Neuronal stem cell (in vitro differentiated cells): Measurements from ENCODE around the gene CC2D2A.

ENCODE experiments used
- DNase-seq: peaks from one replicate; pipeline ENCODE4 v3.0.0-alpha.2; 2013; ENCODE audit warnings: low spot score
- H2AFZ ChIP-seq: one replicate; pipeline ENCODE4 v1.6.1; 2013; ENCODE audit warnings: mild to moderate bottlenecking, low read length, inconsistent platforms
- H2AK5ac ChIP-seq: 2 replicates; pipeline ENCODE4 v1.6.1; 2013; ENCODE audit warnings: low read depth, mild to moderate bottlenecking, inconsistent platforms, low read length, moderate library complexity, mixed read lengths
- H2BK120ac ChIP-seq: 2 replicates; pipeline ENCODE4 v1.6.1; 2013; ENCODE audit warnings: low read depth, mild to moderate bottlenecking, inconsistent platforms, low read length, moderate library complexity, mixed read lengths
- H2BK12ac ChIP-seq: one replicate; pipeline ENCODE4 v1.6.1; 2013; ENCODE audit warnings: low read length, inconsistent platforms
- H2BK15ac ChIP-seq: 2 replicates; pipeline ENCODE4 v1.6.1; 2013; ENCODE audit warnings: mild to moderate bottlenecking, low read length, inconsistent platforms, mixed read lengths
- H2BK5ac ChIP-seq: one replicate; pipeline ENCODE4 v1.6.1; 2013; ENCODE audit warnings: inconsistent platforms, mild to moderate bottlenecking, low read length, moderate library complexity
- H3K14ac ChIP-seq: one replicate; pipeline ENCODE4 v1.6.1; 2013; ENCODE audit warnings: low read length, inconsistent platforms
- H3K18ac ChIP-seq: 2 replicates; pipeline ENCODE4 v1.6.1; 2013; ENCODE audit warnings: low read length, inconsistent platforms
- H3K23ac ChIP-seq: 2 replicates; pipeline ENCODE4 v1.6.1; 2013; ENCODE audit warnings: low read depth, mild to moderate bottlenecking, mixed read lengths, low read length, inconsistent platforms; ENCODE audit not compliant: poor library complexity
- H3K27ac ChIP-seq: replicated peaks from 3 replicates; pipeline ENCODE4 v1.5.1; 2013; ENCODE audit warnings: low read length, inconsistent platforms
- H3K27me3 ChIP-seq, 3 experiments: 2 replicates each; pipeline ENCODE4 v1.6.1; 2013; ENCODE audit warnings: low read length in 3 of 3, mild to moderate bottlenecking in 2 of 3, inconsistent platforms in 1 of 3, low read depth in 1 of 3, mixed read lengths in 1 of 3, moderate library complexity in 1 of 3; ENCODE audit not compliant: control insufficient read depth in 3 of 3, insufficient read depth in 3 of 3
- H3K36me3 ChIP-seq, 2 donors: replicated peaks in 1 of 2; 2 replicates each; pipeline ENCODE4 v1.6.1; 2013; ENCODE audit warnings: low read length in 2 of 2; ENCODE audit not compliant: control insufficient read depth in 2 of 2, insufficient read depth in 2 of 2
- H3K4ac ChIP-seq: 2 replicates; pipeline ENCODE4 v1.6.1; 2013; ENCODE audit warnings: inconsistent platforms, mild to moderate bottlenecking, low read length, moderate library complexity
- H3K4me1 ChIP-seq, 2 donors: 1 replicate in 1 of 2; 2 replicates in 1 of 2; pipeline ENCODE4 v1.6.1; 2013; ENCODE audit warnings: low read length in 2 of 2, low read depth in 1 of 2; ENCODE audit not compliant: control insufficient read depth in 2 of 2, insufficient read depth in 1 of 2
- H3K4me2 ChIP-seq: one replicate; pipeline ENCODE4 v1.6.1; 2013; ENCODE audit warnings: mild to moderate bottlenecking, low read length, inconsistent platforms; ENCODE audit not compliant: insufficient read depth, poor library complexity, severe bottlenecking
- H3K4me3 ChIP-seq, 2 donors: 2 replicates each; pipeline ENCODE4 v1.5.1; 2013; ENCODE audit warnings: low read length in 2 of 2, mild to moderate bottlenecking in 2 of 2, inconsistent platforms in 1 of 2, moderate library complexity in 1 of 2
- H3K79me1 ChIP-seq: one replicate; pipeline ENCODE4 v1.6.1; 2013; ENCODE audit warnings: low read depth, mild to moderate bottlenecking, inconsistent platforms, low read length, moderate library complexity
- H3K9ac ChIP-seq: one replicate; pipeline ENCODE4 v1.6.1; 2013; ENCODE audit warnings: mild to moderate bottlenecking, low read depth, low read length, inconsistent platforms; ENCODE audit not compliant: poor library complexity
- H3K9me3 ChIP-seq, 2 donors: replicated peaks in 1 of 2; 2 replicates each; pipeline versions ENCODE3 to v1.6.1; 2013; ENCODE audit warnings: low read length in 2 of 2, mild to moderate bottlenecking in 2 of 2, inconsistent platforms in 1 of 2, low read depth in 1 of 2, mixed read lengths in 1 of 2, moderate library complexity in 1 of 2; ENCODE audit not compliant: control insufficient read depth in 2 of 2, insufficient read depth in 1 of 2
- H4K8ac ChIP-seq: one replicate; pipeline ENCODE4 v1.6.1; 2013; ENCODE audit warnings: low read depth, mild to moderate bottlenecking, inconsistent platforms, low read length, moderate library complexity
- H4K91ac ChIP-seq: one replicate; pipeline ENCODE4 v1.6.1; 2013; ENCODE audit warnings: low read length, low read depth, mild to moderate bottlenecking, inconsistent platforms; ENCODE audit not compliant: poor library complexity
- WGBS, 2 donors: extraction: QIAGEN DNeasy Blood & Tissue Kit; methylation state at CpG; one replicate each; pipeline ENCODE4 v1.1.7; 2013; ENCODE audit warnings: missing lambda C conversion rate in 2 of 2, mixed read lengths in 1 of 2; ENCODE audit not compliant: insufficient read length in 2 of 2, insufficient replicate concordance in 1 of 2; ENCODE audit errors: extremely low coverage in 2 of 2; 5-methylcytosine and 5-hydroxymethylcytosine counted together

CC2D2A gene

GRCh38 chr4:15545371-15545770 lies 75.7 kb downstream of the CC2D2A start:
- no peak overlapping the region for H2AFZ ChIP-seq
- H3K4me1 ChIP-seq: peaks cover 0 to 10% of the 10 kb centered on the region in 2 donors
- no peak overlapping the region for H3K4me3 ChIP-seq
- no peak overlapping the region for H3K14ac ChIP-seq
- no peak overlapping the region for H2BK12ac ChIP-seq
- H4K91ac ChIP-seq: no peak overlapping the region
- H3K4ac ChIP-seq: no peak overlapping the region
- no peak overlapping the region for H3K4me2 ChIP-seq
- H3K18ac ChIP-seq: no peak overlapping the region
- no peak overlapping the region for H2AK5ac ChIP-seq
- H2BK120ac ChIP-seq: no peak overlapping the region
- no peak overlapping the region for H3K27ac ChIP-seq
- no peak overlapping the region for H2BK15ac ChIP-seq
- no CpG with 5 or more reads among the region's 2 CpGs for whole genome bisulfite sequencing, 2 donors
- no peak overlapping the region for H2BK5ac ChIP-seq
- no peaks in the 10 kb centered on the region for H3K27me3 ChIP-seq
- DNase-seq: no peak
- H3K9me3 ChIP-seq: no peaks in the 10 kb centered on the region
- no peaks in the 10 kb centered on the region for H3K79me1 ChIP-seq
- no peak overlapping the region for H3K9ac ChIP-seq
- no peak overlapping the region for H3K23ac ChIP-seq
- peaks cover 3 to 32% of the 10 kb centered on the region in 2 donors for H3K36me3 ChIP-seq
- H4K8ac ChIP-seq: no peak overlapping the region

GRCh38 chr4:15547392-15547791 lies 77.7 kb downstream of the CC2D2A start:
- no peak overlapping the region for H2AFZ ChIP-seq
- no peak overlapping the region for H4K8ac ChIP-seq
- no peak overlapping the region for H3K4ac ChIP-seq
- H3K36me3 ChIP-seq: peaks cover 1 to 14% of the 10 kb centered on the region in 2 donors
- no peak for DNase-seq
- WGBS, 2 donors: 100% methylated on average over 1 of the region's 3 CpGs
- no peak overlapping the region for H2BK12ac ChIP-seq
- no peak overlapping the region for H4K91ac ChIP-seq
- no peak overlapping the region for H2BK120ac ChIP-seq
- H3K23ac ChIP-seq: no peak overlapping the region
- H3K9ac ChIP-seq: no peak overlapping the region
- no peak overlapping the region for H3K18ac ChIP-seq
- H2BK15ac ChIP-seq: no peak overlapping the region
- no peak overlapping the region for H3K4me2 ChIP-seq
- no peak overlapping the region for H3K27ac ChIP-seq
- peaks cover 0 to 10% of the 10 kb centered on the region in 2 donors for H3K4me1 ChIP-seq
- H3K79me1 ChIP-seq: no peaks in the 10 kb centered on the region
- H3K27me3 ChIP-seq: no peaks in the 10 kb centered on the region
- H2AK5ac ChIP-seq: no peak overlapping the region
- no peak overlapping the region for H3K14ac ChIP-seq
- H2BK5ac ChIP-seq: no peak overlapping the region
- no peak overlapping the region for H3K4me3 ChIP-seq
- H3K9me3 ChIP-seq: no peaks in the 10 kb centered on the region

GRCh38 chr4:15550491-15550890 lies 80.8 kb downstream of the CC2D2A start:
- H2AK5ac ChIP-seq: no peak overlapping the region
- no peak overlapping the region for H4K91ac ChIP-seq
- peaks cover 0 to 2% of the 10 kb centered on the region in 2 donors for H3K4me1 ChIP-seq
- WGBS, 2 donors: no CpG with 5 or more reads among the region's 3 CpGs
- DNase-seq: no peak
- no peak overlapping the region for H3K4me3 ChIP-seq
- no peak overlapping the region for H3K23ac ChIP-seq
- H2AFZ ChIP-seq: no peak overlapping the region
- no peak overlapping the region for H3K4me2 ChIP-seq
- no peaks in the 10 kb centered on the region for H3K9me3 ChIP-seq
- H3K14ac ChIP-seq: no peak overlapping the region
- no peak overlapping the region for H2BK15ac ChIP-seq
- peaks cover 3 to 29% of the 10 kb centered on the region in 2 donors for H3K36me3 ChIP-seq
- no peak overlapping the region for H3K4ac ChIP-seq
- H3K27me3 ChIP-seq: no peaks in the 10 kb centered on the region
- no peak overlapping the region for H2BK5ac ChIP-seq
- no peak overlapping the region for H3K18ac ChIP-seq
- H3K27ac ChIP-seq: no peak overlapping the region
- H3K79me1 ChIP-seq: no peaks in the 10 kb centered on the region
- no peak overlapping the region for H3K9ac ChIP-seq
- no peak overlapping the region for H2BK12ac ChIP-seq
- H2BK120ac ChIP-seq: no peak overlapping the region
- no peak overlapping the region for H4K8ac ChIP-seq

GRCh38 chr4:15551740-15552446 lies 82.2 kb downstream of the CC2D2A start:
- no peak overlapping the region for H3K14ac ChIP-seq
- WGBS, 2 donors: no CpG with 5 or more reads among the region's 5 CpGs

More at GRCh38 chr4:15551740-15552446, 82.2 kb downstream of the CC2D2A start:
- Histone ChIP-seq H3K4me1 (peaks cover 0 to 2% of the 10 kb centered on the region in 2 donors), H2BK5ac (no peak overlapping the region), H4K91ac (no peak overlapping the region), H2AK5ac (no peak overlapping the region), H4K8ac (no peak overlapping the region), H3K18ac (no peak overlapping the region), H2BK15ac (no peak overlapping the region), H2AFZ (no peak overlapping the region), H3K79me1 (no peaks in the 10 kb centered on the region), H3K36me3 (peaks cover 1 to 34% of the 10 kb centered on the region in 2 donors), H2BK12ac (no peak overlapping the region), H3K9ac (no peak overlapping the region), H2BK120ac (no peak overlapping the region), H3K27ac (no peak overlapping the region), H3K4me2 (no peak overlapping the region), H3K4me3 (no peak overlapping the region), H3K23ac (no peak overlapping the region), H3K4ac (no peak overlapping the region), H3K27me3 (no peaks in the 10 kb centered on the region), H3K9me3 (no peaks in the 10 kb centered on the region)
- no peak for DNase-seq
